Osteocyte (in vitro differentiated cells): ENCODE data around the gene HPX. TPM values are rescaled to one million over a fixed set of nuclear protein-coding genes. Genes with fewer than 3 reads are reported as not detected.
A peak's percentile ranks its signal among the peaks of the same experiment; 100 is the strongest.

ENCODE experiments used
- DNase-seq: peaks from one replicate; pipeline ENCODE4 v3.0.0; 2021; ENCODE audit warnings: mixed read lengths; ENCODE audit not compliant: unreplicated experiment; ENCODE audit errors: extremely low spot score
- H3K27ac Mint-ChIP-seq: one replicate; pipeline ENCODE4 v1.8.0; 2021; ENCODE audit warnings: mild to moderate bottlenecking, mixed read lengths; ENCODE audit not compliant: unreplicated experiment
- H3K27me3 Mint-ChIP-seq: one replicate; pipeline ENCODE4 v1.8.0; 2021; ENCODE audit warnings: mixed read lengths; ENCODE audit not compliant: unreplicated experiment
- H3K36me3 Mint-ChIP-seq: one replicate; pipeline ENCODE4 v1.8.0; 2021; ENCODE audit warnings: mixed read lengths; ENCODE audit not compliant: unreplicated experiment
- H3K4me1 Mint-ChIP-seq: one replicate; pipeline ENCODE4 v1.8.0; 2021; ENCODE audit warnings: mixed read lengths; ENCODE audit not compliant: unreplicated experiment
- H3K4me3 Mint-ChIP-seq: one replicate; pipeline ENCODE4 v1.8.0; 2021; ENCODE audit warnings: mild to moderate bottlenecking, moderate library complexity, mixed read lengths; ENCODE audit not compliant: unreplicated experiment
- H3K9me3 Mint-ChIP-seq: one replicate; pipeline ENCODE4 v1.8.0; 2021; ENCODE audit warnings: mixed read lengths; ENCODE audit not compliant: unreplicated experiment
- total RNA-seq: library from RNA; stranded (reverse); gene quantifications from 2 replicates; pipeline ENCODE4 v1.2.1, GENCODE V29; 2021
- TF ChIP-seq, protein P1 (sequence below): fragments of 200-600 bp; sonication (generic); IDR thresholded peaks from 2 replicates; pipeline ENCODE4 v1.5.0; 2021; ENCODE audit warnings: antibody characterized with exemption, mild to moderate bottlenecking, moderate library complexity

HPX gene
- total RNA-seq, 1 donor from 2014 or later, result 1.9 TPM

DNA sequence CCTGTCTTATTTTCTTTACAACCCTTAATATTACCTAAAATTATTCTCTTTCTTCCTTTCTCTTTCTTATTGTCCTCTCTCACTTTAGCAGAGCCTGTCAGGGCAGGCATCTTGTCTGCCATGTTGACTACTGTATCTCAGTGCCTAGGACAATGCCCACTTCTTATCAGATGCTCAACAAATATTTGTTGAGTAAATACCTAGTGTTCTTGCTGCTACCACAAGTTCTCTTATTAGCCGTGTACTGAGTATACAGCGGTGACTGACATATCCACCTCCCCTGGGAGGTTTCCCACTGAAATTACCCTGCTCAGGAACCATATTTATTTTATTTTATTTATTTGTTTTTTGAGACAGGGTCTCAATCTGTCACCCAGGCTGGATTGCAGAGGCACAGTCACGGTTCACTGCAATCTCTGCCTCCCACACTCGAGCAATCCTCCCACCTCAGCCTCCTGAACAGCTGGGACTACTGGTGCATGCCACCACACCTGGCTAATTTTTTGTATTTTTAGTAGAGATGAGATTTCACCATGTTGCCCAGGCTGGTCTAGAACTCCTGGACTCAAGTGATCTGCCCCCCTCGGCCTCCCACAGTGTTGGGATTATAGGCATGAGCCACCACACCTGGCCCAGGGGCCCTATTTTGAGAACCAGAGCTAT is 6.7 kb downstream of the HPX start:
- no peaks in the 10 kb centered on the region for H3K27me3 Mint-ChIP-seq
- H3K4me1 Mint-ChIP-seq, result peaks cover 5% of the 10 kb centered on the region
- H3K27ac Mint-ChIP-seq, result no peak overlapping the region
- no peak overlapping the region for H3K4me3 Mint-ChIP-seq
- no peaks in the 10 kb centered on the region for H3K9me3 Mint-ChIP-seq
- TF ChIP-seq, protein P1, sequence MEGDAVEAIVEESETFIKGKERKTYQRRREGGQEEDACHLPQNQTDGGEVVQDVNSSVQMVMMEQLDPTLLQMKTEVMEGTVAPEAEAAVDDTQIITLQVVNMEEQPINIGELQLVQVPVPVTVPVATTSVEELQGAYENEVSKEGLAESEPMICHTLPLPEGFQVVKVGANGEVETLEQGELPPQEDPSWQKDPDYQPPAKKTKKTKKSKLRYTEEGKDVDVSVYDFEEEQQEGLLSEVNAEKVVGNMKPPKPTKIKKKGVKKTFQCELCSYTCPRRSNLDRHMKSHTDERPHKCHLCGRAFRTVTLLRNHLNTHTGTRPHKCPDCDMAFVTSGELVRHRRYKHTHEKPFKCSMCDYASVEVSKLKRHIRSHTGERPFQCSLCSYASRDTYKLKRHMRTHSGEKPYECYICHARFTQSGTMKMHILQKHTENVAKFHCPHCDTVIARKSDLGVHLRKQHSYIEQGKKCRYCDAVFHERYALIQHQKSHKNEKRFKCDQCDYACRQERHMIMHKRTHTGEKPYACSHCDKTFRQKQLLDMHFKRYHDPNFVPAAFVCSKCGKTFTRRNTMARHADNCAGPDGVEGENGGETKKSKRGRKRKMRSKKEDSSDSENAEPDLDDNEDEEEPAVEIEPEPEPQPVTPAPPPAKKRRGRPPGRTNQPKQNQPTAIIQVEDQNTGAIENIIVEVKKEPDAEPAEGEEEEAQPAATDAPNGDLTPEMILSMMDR, result no peak
- no peaks in the 10 kb centered on the region for H3K36me3 Mint-ChIP-seq
- no peak for DNase-seq

DNA sequence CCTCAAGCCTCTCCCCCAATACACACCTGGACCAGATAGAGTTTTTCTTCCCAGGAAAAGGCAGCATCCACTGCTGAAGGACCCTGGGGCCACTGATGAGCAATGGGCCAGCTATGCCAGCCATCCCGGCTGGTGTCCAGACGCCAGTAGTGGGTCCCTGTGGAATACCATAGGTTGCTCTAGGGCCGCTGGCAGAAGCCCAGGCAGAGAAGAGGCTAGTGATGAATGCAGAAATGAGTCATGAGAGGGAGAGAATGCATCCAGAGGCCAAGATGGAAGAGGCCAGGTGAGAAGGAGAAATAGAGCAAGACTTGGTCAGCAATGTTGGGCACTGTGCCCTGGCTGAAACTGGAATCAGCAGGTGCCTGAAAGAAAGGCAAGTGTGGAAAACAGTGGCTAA is 8.9 kb downstream of the HPX start:
- no peak for DNase-seq
- Mint-ChIP-seq H3K9me3 (no peaks in the 10 kb centered on the region), H3K27me3 (no peaks in the 10 kb centered on the region), H3K4me3 (no peak overlapping the region), H3K4me1 (peaks cover 5% of the 10 kb centered on the region), H3K27ac (no peak overlapping the region), H3K36me3 (no peaks in the 10 kb centered on the region)
- TF ChIP-seq, protein P1, result no peak

DNA sequence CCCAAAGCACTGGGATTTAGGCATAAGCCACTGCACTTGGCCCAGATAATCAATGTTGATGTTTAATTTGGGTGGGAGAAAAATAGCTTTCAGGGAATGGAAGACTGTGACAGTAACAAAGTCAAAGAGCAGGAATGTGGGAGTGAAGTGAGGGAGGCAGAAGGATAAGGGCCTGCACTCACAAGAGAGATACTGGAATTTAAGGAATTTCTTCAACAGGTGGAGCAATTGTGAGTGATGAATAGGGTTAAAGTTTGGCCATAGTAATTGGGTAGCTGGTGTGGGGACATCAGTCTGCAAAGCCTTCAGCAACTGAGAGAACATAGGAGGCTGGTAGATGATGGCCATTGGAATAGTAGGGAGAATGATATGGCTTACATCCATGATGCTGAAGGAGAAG is 13.3 kb downstream of the HPX start:
- no peak overlapping the region for H3K27ac Mint-ChIP-seq
- no peak overlapping the region for H3K4me3 Mint-ChIP-seq
- H3K36me3 Mint-ChIP-seq, result no peaks in the 10 kb centered on the region
- peaks cover 5% of the 10 kb centered on the region for H3K4me1 Mint-ChIP-seq
- no peaks in the 10 kb centered on the region for H3K9me3 Mint-ChIP-seq
- TF ChIP-seq, protein P1, result no peak
- no peak for DNase-seq
- peaks cover 28% of the 10 kb centered on the region for H3K27me3 Mint-ChIP-seq

DNA sequence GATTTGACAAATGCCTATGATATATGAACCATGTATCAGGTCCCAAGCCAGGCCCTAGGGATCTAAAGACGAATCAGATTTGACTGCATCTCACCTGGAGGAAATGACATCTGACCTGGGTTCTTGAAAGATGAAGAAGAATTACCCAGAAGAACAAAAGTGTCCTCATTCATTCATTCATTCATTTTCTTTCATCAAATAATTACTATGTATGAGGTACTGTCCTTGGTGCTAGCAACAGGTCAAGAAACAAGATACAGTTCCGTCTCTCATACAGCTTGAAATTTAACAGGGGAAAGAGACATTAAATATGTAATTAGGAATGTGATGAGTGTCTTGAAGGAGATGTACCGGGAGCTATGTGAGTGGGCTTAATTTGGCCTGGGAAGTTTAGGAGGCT is 20.1 kb downstream of the HPX start:
- TF ChIP-seq, protein P1, result no peak
- H3K27ac Mint-ChIP-seq, result no peak overlapping the region
- H3K9me3 Mint-ChIP-seq, result no peaks in the 10 kb centered on the region
- no peaks in the 10 kb centered on the region for H3K36me3 Mint-ChIP-seq
- peaks cover 10% of the 10 kb centered on the region for H3K4me1 Mint-ChIP-seq
- H3K27me3 Mint-ChIP-seq, result peaks cover 33% of the 10 kb centered on the region
- H3K4me3 Mint-ChIP-seq, result no peak overlapping the region
- no peak for DNase-seq

DNA sequence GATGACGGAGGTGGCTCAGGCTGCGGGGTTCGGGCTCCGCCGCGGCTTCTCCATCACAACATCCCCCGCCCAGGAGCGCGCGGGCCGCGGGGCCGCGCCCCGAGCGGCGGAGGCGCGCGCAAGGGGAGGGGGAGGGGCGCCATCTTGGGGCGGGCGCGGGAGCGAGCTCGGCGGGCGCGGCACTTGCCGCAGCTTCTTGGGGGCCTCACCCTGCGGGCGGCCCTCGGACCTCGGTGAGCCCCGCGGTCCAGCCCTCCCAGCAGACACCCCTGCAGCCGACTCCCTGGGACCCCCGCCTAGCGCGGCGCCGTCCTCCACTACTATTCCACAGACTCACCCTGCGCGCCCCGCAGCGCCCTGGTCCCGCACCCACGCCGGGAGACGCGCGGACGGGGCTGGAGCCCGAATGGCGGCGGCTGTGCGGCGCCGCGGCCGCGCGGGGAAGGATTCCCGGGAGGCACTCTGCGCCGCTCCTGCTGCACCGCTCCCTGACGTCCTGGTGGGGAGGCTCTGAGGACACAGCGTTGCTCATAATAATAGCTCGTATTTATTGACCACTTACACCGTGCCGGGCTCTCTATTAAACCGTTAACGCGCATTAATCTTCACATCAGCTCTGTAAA is 21.7 kb downstream of the HPX start, which contains the start of gene APBB1:
Gene APBB1 (minus strand): TSS at position 86 of the 623 bp plus-strand sequence. CDS start 7,747 bp downstream, outside the sequence.
- H3K9me3 Mint-ChIP-seq, result no peaks in the 10 kb centered on the region
- H3K4me1 Mint-ChIP-seq, result peaks cover 10% of the 10 kb centered on the region
- peak within 1 kb of the TSS; percentile 75 for H3K4me3 Mint-ChIP-seq
- peak within 1 kb of the TSS; percentile 13 for H3K27ac Mint-ChIP-seq
- DNase-seq, result no peak
- TF ChIP-seq, protein P1, result peak; percentile 8
- H3K27me3 Mint-ChIP-seq, result peaks cover 22% of the 10 kb centered on the region
- no peaks in the 10 kb centered on the region for H3K36me3 Mint-ChIP-seq
